ENCODE measurements around the gene PPARG. TPM values are rescaled to one million over a fixed set of nuclear protein-coding genes. Genes with fewer than 3 reads are reported as not detected.

Gene PPARG
- total and polyA plus RNA-seq, 2 of the 13 experiments (the other 11 are each of a cell fraction or from before 2014, with no cell fraction given): 13.9 to 58.3 TPM

DNA sequence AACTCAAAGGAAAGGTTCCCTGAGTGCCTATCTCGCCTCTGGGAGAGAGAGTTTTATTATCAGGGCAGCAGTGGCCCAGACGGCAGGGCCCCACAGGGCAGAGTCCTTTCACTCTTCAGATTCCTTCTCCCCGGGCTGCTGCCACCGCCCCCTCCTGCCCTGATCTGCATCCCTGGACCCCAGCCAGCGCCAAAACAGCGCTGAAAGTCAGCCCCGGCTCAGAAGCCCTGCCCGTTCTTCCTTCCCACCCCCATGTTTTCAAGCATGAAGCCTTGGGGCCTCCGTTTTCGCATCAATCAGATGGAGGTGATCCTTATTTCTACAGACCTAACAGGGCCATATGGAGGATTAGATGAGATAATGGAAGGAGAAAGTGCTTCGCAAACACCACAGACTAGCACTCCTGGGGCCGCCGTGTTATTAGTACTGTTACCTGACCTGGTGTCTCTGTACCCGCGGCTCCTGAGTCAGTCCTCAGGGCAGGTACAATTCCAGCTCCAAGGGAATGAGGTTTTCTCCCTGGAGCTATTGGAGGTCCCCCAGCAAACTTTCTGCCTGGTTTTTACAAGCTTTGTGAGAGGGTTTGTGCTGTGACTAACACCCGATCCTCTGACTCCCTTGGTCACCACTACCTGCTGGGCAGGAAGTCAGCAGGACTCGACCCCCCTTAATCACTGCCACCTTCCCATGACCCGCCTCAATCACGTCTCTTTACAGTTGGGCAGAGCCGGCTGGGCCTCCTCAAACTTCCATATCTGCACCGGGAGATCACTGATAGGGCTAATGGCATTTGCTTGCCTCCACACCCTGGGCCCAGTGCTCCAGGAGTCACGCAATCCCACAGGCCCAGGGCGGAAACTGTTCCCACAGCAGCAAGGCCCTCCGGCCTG, 156.0 kb downstream of the PPARG start (continued):
- no peak for TF ChIP-seq NFYC (CRISPR knock-in tag; IDR thresholded peaks at IDR 0.05)
- TF ChIP-seq ATF7 (IDR thresholded peaks at IDR 0.05): no peak
- no peak for TF ChIP-seq ATF7 (CRISPR knock-in tag; IDR thresholded peaks at IDR 0.05)
- TF ChIP-seq ZSCAN30 (CRISPR knock-in tag; IDR thresholded peaks at IDR 0.05): no peak
- no peak for TF ChIP-seq RFX1 (IDR thresholded peaks at IDR 0.05)
- TF ChIP-seq, protein P1, sequence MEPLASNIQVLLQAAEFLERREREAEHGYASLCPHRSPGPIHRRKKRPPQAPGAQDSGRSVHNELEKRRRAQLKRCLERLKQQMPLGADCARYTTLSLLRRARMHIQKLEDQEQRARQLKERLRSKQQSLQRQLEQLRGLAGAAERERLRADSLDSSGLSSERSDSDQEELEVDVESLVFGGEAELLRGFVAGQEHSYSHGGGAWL (CRISPR knock-in tag; IDR thresholded peaks at IDR 0.05): no peak
- peak; percentile 23; the same call in 1 of the 2 replicates for TF ChIP-seq FOXJ3 (CRISPR knock-in tag; IDR thresholded peaks at IDR 0.05; ENCODE audit: borderline replicate concordance)
- TF ChIP-seq, protein P2, sequence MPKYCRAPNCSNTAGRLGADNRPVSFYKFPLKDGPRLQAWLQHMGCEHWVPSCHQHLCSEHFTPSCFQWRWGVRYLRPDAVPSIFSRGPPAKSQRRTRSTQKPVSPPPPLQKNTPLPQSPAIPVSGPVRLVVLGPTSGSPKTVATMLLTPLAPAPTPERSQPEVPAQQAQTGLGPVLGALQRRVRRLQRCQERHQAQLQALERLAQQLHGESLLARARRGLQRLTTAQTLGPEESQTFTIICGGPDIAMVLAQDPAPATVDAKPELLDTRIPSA (CRISPR knock-in tag; IDR thresholded peaks at IDR 0.05; ENCODE audit: borderline replicate concordance): no peak
- no peak for TF ChIP-seq PRPF4 (IDR thresholded peaks at IDR 0.05; ENCODE audit: low read depth, low read length, poor library complexity, severe bottlenecking)
- no peak for TF ChIP-seq MLLT10 (CRISPR knock-in tag; IDR thresholded peaks at IDR 0.05)
- no peak for TF ChIP-seq ZNF629 (CRISPR knock-in tag; conservative IDR thresholded peaks at IDR 0.05)
- TF ChIP-seq, protein P3, sequence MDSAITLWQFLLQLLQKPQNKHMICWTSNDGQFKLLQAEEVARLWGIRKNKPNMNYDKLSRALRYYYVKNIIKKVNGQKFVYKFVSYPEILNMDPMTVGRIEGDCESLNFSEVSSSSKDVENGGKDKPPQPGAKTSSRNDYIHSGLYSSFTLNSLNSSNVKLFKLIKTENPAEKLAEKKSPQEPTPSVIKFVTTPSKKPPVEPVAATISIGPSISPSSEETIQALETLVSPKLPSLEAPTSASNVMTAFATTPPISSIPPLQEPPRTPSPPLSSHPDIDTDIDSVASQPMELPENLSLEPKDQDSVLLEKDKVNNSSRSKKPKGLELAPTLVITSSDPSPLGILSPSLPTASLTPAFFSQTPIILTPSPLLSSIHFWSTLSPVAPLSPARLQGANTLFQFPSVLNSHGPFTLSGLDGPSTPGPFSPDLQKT (CRISPR knock-in tag; IDR thresholded peaks at IDR 0.05; ENCODE audit: borderline replicate concordance): no peak
- TF ChIP-seq KLF9 (CRISPR knock-in tag; IDR thresholded peaks at IDR 0.05; ENCODE audit: low read depth): no peak
- TF ChIP-seq ZNF431 (CRISPR knock-in tag; IDR thresholded peaks at IDR 0.05; ENCODE audit: borderline replicate concordance, low read depth): no peak
- TF ChIP-seq SRY (CRISPR knock-in tag; IDR thresholded peaks at IDR 0.05): no peak
- no peak for TF ChIP-seq CREM (IDR thresholded peaks at IDR 0.05)
- TF ChIP-seq CREM (CRISPR knock-in tag; IDR thresholded peaks at IDR 0.05): no peak
- TF ChIP-seq ARNT (IDR thresholded peaks at IDR 0.05): no peak
- TF ChIP-seq ZNF790 (CRISPR knock-in tag; IDR thresholded peaks at IDR 0.05; ENCODE audit: borderline replicate concordance): no peak
- TF ChIP-seq MTF1 (CRISPR knock-in tag; IDR thresholded peaks at IDR 0.05): no peak
- no peak for TF ChIP-seq ZNF749 (CRISPR knock-in tag; IDR thresholded peaks at IDR 0.05; ENCODE audit: borderline replicate concordance)
- TF ChIP-seq ZFAT (CRISPR knock-in tag; conservative IDR thresholded peaks at IDR 0.05): no peak
- no peak for TF ChIP-seq ZBTB46 (CRISPR knock-in tag; IDR thresholded peaks at IDR 0.05; ENCODE audit: borderline replicate concordance)
- no peak for TF ChIP-seq HDAC6 (IDR thresholded peaks at IDR 0.05; ENCODE audit: low read depth, low read length)
- no peak for TF ChIP-seq ZFP1 (CRISPR knock-in tag; IDR thresholded peaks at IDR 0.05)
- no peak for TF ChIP-seq HNRNPUL1 (IDR thresholded peaks at IDR 0.05; ENCODE audit: low read depth, low read length)
- no peak for TF ChIP-seq GPN1 (CRISPR knock-in tag; IDR thresholded peaks at IDR 0.05; ENCODE audit: borderline replicate concordance)
- TF ChIP-seq, protein P4, sequence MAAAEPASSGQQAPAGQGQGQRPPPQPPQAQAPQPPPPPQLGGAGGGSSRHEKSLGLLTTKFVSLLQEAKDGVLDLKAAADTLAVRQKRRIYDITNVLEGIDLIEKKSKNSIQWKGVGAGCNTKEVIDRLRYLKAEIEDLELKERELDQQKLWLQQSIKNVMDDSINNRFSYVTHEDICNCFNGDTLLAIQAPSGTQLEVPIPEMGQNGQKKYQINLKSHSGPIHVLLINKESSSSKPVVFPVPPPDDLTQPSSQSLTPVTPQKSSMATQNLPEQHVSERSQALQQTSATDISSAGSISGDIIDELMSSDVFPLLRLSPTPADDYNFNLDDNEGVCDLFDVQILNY (CRISPR knock-in tag; conservative IDR thresholded peaks at IDR 0.05): no peak

Measured in HepG2 (cell line).